Panc1 (cell line): ENCODE results near the gene IL1RAPL1. TPM values are rescaled to one million over a fixed set of nuclear protein-coding genes. Genes with fewer than 3 reads are reported as not detected.

Source experiments
- ATAC-seq: fragments of 200-7000 bp; cut with Tn5 transposase; 2 replicates; pipeline ENCODE4 v1.9.1; 2020; ENCODE audit warnings: mild to moderate bottlenecking, moderate library complexity
- BruUV-seq: library from RNA; stranded (reverse); fragments of 400-500 nt; replicated peaks from 2 replicates; lab custom pipeline; 2021; lab: Mats Ljungman, UMichigan
- CTCF ChIA-PET: fragments of 300-600 bp; sonication (Branson Sonifier 250); formaldehyde crosslinking; loops from one replicate; lab custom pipeline; 2022; ENCODE audit warnings: antibody characterized with exemption; lab: Charles Lee
- POLR2A ChIA-PET: fragments of 300-600 bp; sonication (Branson Sonifier 250); formaldehyde crosslinking; loops from one replicate; lab custom pipeline; 2022; ENCODE audit warnings: antibody characterized with exemption; lab: Charles Lee
- DNase-seq: peaks from one replicate; pipeline ENCODE4 v3.0.0-alpha.2; 2010; ENCODE audit warnings: low read depth, low spot score
- H3K27ac ChIP-seq: 2 replicates; pipeline ENCODE4 v1.5.1; 2011; ENCODE audit warnings: mild to moderate bottlenecking, low read length, inconsistent platforms
- H3K27me3 ChIP-seq: fragments of 200-500 bp; sonication (Bioruptor generic); 2 replicates; pipeline ENCODE4 v1.6.0; 2014; ENCODE audit warnings: low read length, inconsistent platforms; ENCODE audit not compliant: control insufficient read depth, insufficient read depth
- H3K36me3 ChIP-seq: fragments of 200-500 bp; sonication (Bioruptor generic); 2 replicates; pipeline ENCODE4 v1.5.1; 2014; ENCODE audit warnings: inconsistent platforms, mild to moderate bottlenecking, low read length, moderate library complexity; ENCODE audit not compliant: control insufficient read depth, insufficient read depth
- H3K4me1 ChIP-seq: 2 replicates; pipeline ENCODE4 v1.5.1; 2011; ENCODE audit warnings: inconsistent platforms, mild to moderate bottlenecking, low read length, moderate library complexity; ENCODE audit not compliant: control insufficient read depth, insufficient read depth
- H3K4me3 ChIP-seq, 2 experiments: 2 replicates each; pipeline ENCODE4 v1.5.1; 2011 to 2012; ENCODE audit warnings: low read depth in 2 of 2, low read length in 2 of 2, mild to moderate bottlenecking in 2 of 2, inconsistent platforms in 1 of 2, moderate library complexity in 1 of 2
- H3K9me3 ChIP-seq: fragments of 200-500 bp; sonication (Bioruptor generic); 2 replicates; pipeline ENCODE4 v1.5.1; 2014; ENCODE audit warnings: low read depth, mild to moderate bottlenecking, inconsistent platforms, low read length, moderate library complexity; ENCODE audit not compliant: control insufficient read depth, insufficient read depth
- POLR2AphosphoS5 ChIP-seq: IDR thresholded peaks from 2 replicates; pipeline ENCODE4 v1.6.1; 2012; ENCODE audit warnings: mild to moderate bottlenecking, low read depth, low read length, moderate library complexity
- REST ChIP-seq, 2 experiments: IDR thresholded peaks; 2 replicates each; pipeline ENCODE4 v1.6.1; 2011 to 2012; ENCODE audit warnings: low read depth in 2 of 2, control low read depth in 1 of 2, low read length in 1 of 2, mild to moderate bottlenecking in 1 of 2, moderate library complexity in 1 of 2; ENCODE audit not compliant: insufficient read depth in 1 of 2
- SIN3A ChIP-seq: IDR thresholded peaks from 2 replicates; pipeline ENCODE4 v1.6.1; 2012; ENCODE audit warnings: low read depth, mild to moderate bottlenecking, low read length, moderate library complexity, borderline replicate concordance; ENCODE audit not compliant: insufficient read depth
- TCF7L2 ChIP-seq: IDR thresholded peaks from 2 replicates; pipeline ENCODE4 v1.6.1; 2011; ENCODE audit warnings: mild to moderate bottlenecking, low read depth, low read length, inconsistent platforms
- in situ Hi-C: cut with HindIII; loops from 2 replicates; pipeline ENCODE4 v1.10.0; 2016; ENCODE audit warnings: low sequenced_read_pairs, low pct_unique_long_range_greater_than_20kb
- intact Hi-C: fragments of 100-400 bp; cut with micrococcal nuclease; formaldehyde crosslinking; loops from one replicate; pipeline ENCODE4 v1.10.0; 2022; ENCODE audit not compliant: unreplicated experiment
- total RNA-seq: library from RNA; stranded (reverse); gene quantifications from one replicate; pipeline ENCODE4 v1.2.1, GENCODE V29; 2021; ENCODE audit not compliant: unreplicated experiment
- TF ChIP-seq, protein P1 (sequence below): fragments of 450-650 bp; IDR thresholded peaks from 2 replicates; pipeline ENCODE4 v1.5.1; 2017; ENCODE audit warnings: mild to moderate bottlenecking

The IL1RAPL1 gene
- total RNA-seq, 1 experiment from 2014 or later = 0.59 TPM

DNA sequence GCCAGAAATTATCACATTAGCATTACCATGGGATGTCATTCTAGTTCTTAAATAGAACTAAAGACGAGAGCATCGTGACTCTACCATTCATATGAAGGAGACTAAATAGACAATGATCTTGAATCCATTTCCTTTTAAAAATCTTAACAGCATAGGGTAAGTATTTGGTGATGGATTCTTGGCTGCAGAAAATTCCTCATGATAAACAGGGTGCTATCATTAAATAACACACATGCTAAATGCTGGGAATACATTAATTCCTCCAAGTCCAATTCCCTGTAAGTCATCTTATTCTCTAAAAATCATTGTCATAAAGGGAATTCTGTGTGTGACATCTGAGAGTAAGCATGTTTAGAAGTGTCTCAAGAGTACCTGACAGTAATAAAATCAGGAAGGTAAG, 1157.7 kb downstream of the IL1RAPL1 start:
- in situ Hi-C loops = no loop called here

GRCh38 chrX:29746326-29746725, 1159.1 kb downstream of the IL1RAPL1 start:
- ATAC-seq = no peak
- intact Hi-C loops = no loop called here
- BruUV-seq = no TSS peak

More for the DNA sequence above, 1157.7 kb downstream of the IL1RAPL1 start:
- no peaks in the 10 kb centered on the region for H3K9me3 ChIP-seq
- intact Hi-C loops = no loop called here
- no peak for DNase-seq
- no peak for TF ChIP-seq SIN3A
- TF ChIP-seq POLR2AphosphoS5 = no peak
- TF ChIP-seq TCF7L2 = no peak
- no peak for TF ChIP-seq REST (IDR thresholded peaks at IDR 0.05; ENCODE audit: insufficient read depth in 1 of 2, low read depth in 2 of 2, low read length in 1 of 2)
- TF ChIP-seq, protein P1, sequence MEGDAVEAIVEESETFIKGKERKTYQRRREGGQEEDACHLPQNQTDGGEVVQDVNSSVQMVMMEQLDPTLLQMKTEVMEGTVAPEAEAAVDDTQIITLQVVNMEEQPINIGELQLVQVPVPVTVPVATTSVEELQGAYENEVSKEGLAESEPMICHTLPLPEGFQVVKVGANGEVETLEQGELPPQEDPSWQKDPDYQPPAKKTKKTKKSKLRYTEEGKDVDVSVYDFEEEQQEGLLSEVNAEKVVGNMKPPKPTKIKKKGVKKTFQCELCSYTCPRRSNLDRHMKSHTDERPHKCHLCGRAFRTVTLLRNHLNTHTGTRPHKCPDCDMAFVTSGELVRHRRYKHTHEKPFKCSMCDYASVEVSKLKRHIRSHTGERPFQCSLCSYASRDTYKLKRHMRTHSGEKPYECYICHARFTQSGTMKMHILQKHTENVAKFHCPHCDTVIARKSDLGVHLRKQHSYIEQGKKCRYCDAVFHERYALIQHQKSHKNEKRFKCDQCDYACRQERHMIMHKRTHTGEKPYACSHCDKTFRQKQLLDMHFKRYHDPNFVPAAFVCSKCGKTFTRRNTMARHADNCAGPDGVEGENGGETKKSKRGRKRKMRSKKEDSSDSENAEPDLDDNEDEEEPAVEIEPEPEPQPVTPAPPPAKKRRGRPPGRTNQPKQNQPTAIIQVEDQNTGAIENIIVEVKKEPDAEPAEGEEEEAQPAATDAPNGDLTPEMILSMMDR = no peak
- BruUV-seq = no TSS peak
- H3K4me1 ChIP-seq = no peaks in the 10 kb centered on the region
- H3K4me3 ChIP-seq = no peak overlapping the region
- CTCF ChIA-PET = no interaction called here
- H3K36me3 ChIP-seq = no peaks in the 10 kb centered on the region
- H3K27ac ChIP-seq = no peak overlapping the region
- no peak for ATAC-seq
- H3K27me3 ChIP-seq = no peaks in the 10 kb centered on the region
- POLR2A ChIA-PET = no interaction called here

More at GRCh38 chrX:29746326-29746725, 1159.1 kb downstream of the IL1RAPL1 start:
- Histone ChIP-seq H3K4me3 (no peak overlapping the region), H3K4me1 (no peaks in the 10 kb centered on the region), H3K36me3 (no peaks in the 10 kb centered on the region), H3K27ac (no peak overlapping the region), H3K9me3 (no peaks in the 10 kb centered on the region), H3K27me3 (no peaks in the 10 kb centered on the region)
- in situ Hi-C loops = no loop called here
- DNase-seq = no peak
- no peak for TF ChIP-seq POLR2AphosphoS5
- TF ChIP-seq REST (IDR thresholded peaks at IDR 0.05; ENCODE audit: insufficient read depth in 1 of 2, low read depth in 2 of 2, low read length in 1 of 2) = no peak
- TF ChIP-seq SIN3A = no peak
- no peak for TF ChIP-seq TCF7L2
- TF ChIP-seq, protein P1 = no peak
- POLR2A ChIA-PET = no interaction called here
- CTCF ChIA-PET = no interaction called here
